HPDE6-E6E7 (cell line): Measurements from ENCODE around the gene OVOL2.

ENCODE experiments used
- DNase-seq: peaks from one replicate; pipeline ENCODE4 v3.0.0; 2011; ENCODE audit warnings: missing footprints; ENCODE audit errors: extremely low spot score

The OVOL2 gene

GRCh38 chr20:17985388-17986018, 72.2 kb downstream of the OVOL2 start:
- DNase-seq, result no peak

- no peak for DNase-seq
These were observed 81.4 kb downstream of the OVOL2 start for GRCh38 chr20:17976305-17976704.
